Lung (tissue), 12 donors: ENCODE results near the gene TNNT1. TPM values are rescaled to one million over a fixed set of nuclear protein-coding genes. Genes with fewer than 3 reads are reported as not detected.
"Not testable (repeated sequence)": the region's sequence is repeated elsewhere in the genome, so short reads cannot be mapped to it uniquely, and the experiment has no call there.

Experiments used
- ATAC-seq: fragments of 200-7000 bp; cut with Tn5 transposase; one replicate; pipeline ENCODE4 v1.9.1; 2020; ENCODE audit warnings: moderate number of reproducible peaks; ENCODE audit not compliant: insufficient read depth, low FRiP score
- DNase-seq, 3 donors: peaks; one replicate each; pipeline ENCODE4 v3.0.0-alpha.2; 2013 to 2017
- H3K27ac ChIP-seq, 2 donors: one replicate each; pipeline ENCODE4 v1.5.1; 2013; ENCODE audit warnings: mild to moderate bottlenecking in 2 of 2, moderate library complexity in 2 of 2, control low read depth in 1 of 2, inconsistent platforms in 1 of 2, low read depth in 1 of 2, low read length in 1 of 2
- H3K27me3 ChIP-seq, 3 donors: one replicate each; pipeline ENCODE4 v1.5.1; 2013; ENCODE audit warnings: low read length in 2 of 3; ENCODE audit not compliant: control insufficient read depth in 3 of 3, insufficient read depth in 3 of 3
- H3K36me3 ChIP-seq, 4 donors: one replicate each; pipeline ENCODE4 v1.5.1; 2013; ENCODE audit warnings: low read length in 4 of 4, mild to moderate bottlenecking in 1 of 4, moderate library complexity in 1 of 4; ENCODE audit not compliant: control insufficient read depth in 4 of 4, insufficient read depth in 4 of 4
- H3K4me1 ChIP-seq, 5 donors: one replicate each; pipeline ENCODE4 v1.5.1; 2013; ENCODE audit warnings: low read length in 5 of 5, mild to moderate bottlenecking in 2 of 5, moderate library complexity in 1 of 5; ENCODE audit not compliant: control insufficient read depth in 5 of 5, insufficient read depth in 5 of 5
- H3K4me3 ChIP-seq: one replicate; pipeline ENCODE4 v1.5.1; 2013; ENCODE audit warnings: mild to moderate bottlenecking, control low read depth, moderate library complexity
- H3K9ac ChIP-seq, 2 donors: one replicate each; pipeline ENCODE4 v1.5.1; 2013; ENCODE audit warnings: low read length in 2 of 2, control low read depth in 1 of 2; ENCODE audit not compliant: insufficient read depth in 1 of 2
- H3K9me3 ChIP-seq, 4 donors: one replicate each; pipeline ENCODE4 v1.5.1; 2013; ENCODE audit warnings: low read length in 3 of 4, mild to moderate bottlenecking in 1 of 4, moderate library complexity in 1 of 4; ENCODE audit not compliant: control insufficient read depth in 4 of 4, insufficient read depth in 3 of 4
- WGBS, 2 donors: extraction: QIAGEN DNeasy Blood & Tissue Kit; methylation state at CpG; one replicate each; pipeline ENCODE4 v1.1.7; 2013; 5-methylcytosine and 5-hydroxymethylcytosine counted together
- polyA plus RNA-seq, 2 donors: library from polyadenylated mRNA; stranded (reverse); fragments of 200-250 nt; gene quantifications; one replicate each; pipeline ENCODE4 v1.2.1, GENCODE V29; 2013
- total RNA-seq, 2 donors: library from RNA; depleted of rRNA in 1 of 2; stranded (reverse); fragments of >200 nt in 1 of 2; gene quantifications; one replicate each; pipeline ENCODE4 v1.2.1, GENCODE V29; 2014 to 2021
- TF ChIP-seq, protein P1 (sequence below): IDR thresholded peaks from 2 replicates; pipeline ENCODE4 v1.5.1; 2012; ENCODE audit warnings: mild to moderate bottlenecking; ENCODE audit errors: control extremely low read depth, extremely low read depth
- donor health status: control.
- donor health status: control.
- donor health status: Bipolar disorder and iron deficiency.
- donor health status: healthy.
- donor health status: DM: yes; HTN: yes; CAD: no.

The TNNT1 gene
- total and polyA plus RNA-seq, 4 donors: 1.2 to 5.2 (median 2.8) TPM

DNA sequence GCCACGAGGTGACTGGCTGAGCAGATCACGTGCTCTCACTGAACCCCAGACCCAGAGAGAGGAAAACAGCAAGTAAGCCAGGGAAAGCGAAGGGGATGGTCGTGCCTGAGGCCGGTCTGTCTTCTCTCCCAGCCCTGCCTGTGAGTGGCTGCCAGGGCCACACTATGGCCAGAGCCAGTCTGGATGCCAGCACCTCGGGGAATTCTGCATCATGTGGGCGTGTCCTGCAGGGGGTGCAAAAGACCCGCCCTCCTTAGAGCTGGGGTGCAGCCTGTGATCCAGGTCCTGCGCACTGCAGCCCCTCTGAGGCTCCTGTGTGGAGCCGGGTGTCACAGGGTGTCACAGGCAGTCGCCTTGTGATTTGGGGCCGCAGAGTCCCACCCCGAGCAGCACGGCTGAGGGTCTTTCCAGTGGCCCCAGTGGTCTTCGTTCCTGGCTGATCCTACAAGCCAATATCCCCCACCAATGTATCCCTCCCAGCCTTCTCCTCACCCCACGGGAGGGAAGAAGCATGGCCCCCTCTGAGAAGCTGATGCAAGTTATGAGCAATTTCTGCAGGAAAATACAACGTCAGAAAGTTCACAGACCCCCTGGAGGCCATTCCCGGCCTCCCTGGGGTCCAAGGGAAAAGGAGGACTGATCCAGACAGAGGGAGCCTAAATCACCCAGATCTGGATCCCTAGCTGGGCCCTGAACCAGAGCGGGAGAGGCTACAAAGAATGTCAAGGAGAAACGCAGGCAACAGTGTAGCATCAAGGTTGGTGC is 39.3 kb downstream of the TNNT1 start:
- Histone ChIP-seq H3K4me3 (no peak overlapping the region), H3K27ac (no peak overlapping the region), H3K9me3 (no peaks in the 10 kb centered on the region), H3K36me3 (peaks cover 0 to 28% (median 5%) of the 10 kb centered on the region in 4 donors), H3K9ac (no peak overlapping the region), H3K4me1 (peaks cover 2 to 14% (median 10%) of the 10 kb centered on the region in 5 donors), H3K27me3 (no peaks in the 10 kb centered on the region)
- WGBS, 2 donors: 89 to 96% methylated on average over 20 of the region's 20 CpGs
- TF ChIP-seq, protein P1, sequence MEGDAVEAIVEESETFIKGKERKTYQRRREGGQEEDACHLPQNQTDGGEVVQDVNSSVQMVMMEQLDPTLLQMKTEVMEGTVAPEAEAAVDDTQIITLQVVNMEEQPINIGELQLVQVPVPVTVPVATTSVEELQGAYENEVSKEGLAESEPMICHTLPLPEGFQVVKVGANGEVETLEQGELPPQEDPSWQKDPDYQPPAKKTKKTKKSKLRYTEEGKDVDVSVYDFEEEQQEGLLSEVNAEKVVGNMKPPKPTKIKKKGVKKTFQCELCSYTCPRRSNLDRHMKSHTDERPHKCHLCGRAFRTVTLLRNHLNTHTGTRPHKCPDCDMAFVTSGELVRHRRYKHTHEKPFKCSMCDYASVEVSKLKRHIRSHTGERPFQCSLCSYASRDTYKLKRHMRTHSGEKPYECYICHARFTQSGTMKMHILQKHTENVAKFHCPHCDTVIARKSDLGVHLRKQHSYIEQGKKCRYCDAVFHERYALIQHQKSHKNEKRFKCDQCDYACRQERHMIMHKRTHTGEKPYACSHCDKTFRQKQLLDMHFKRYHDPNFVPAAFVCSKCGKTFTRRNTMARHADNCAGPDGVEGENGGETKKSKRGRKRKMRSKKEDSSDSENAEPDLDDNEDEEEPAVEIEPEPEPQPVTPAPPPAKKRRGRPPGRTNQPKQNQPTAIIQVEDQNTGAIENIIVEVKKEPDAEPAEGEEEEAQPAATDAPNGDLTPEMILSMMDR: no peak
- DNase-seq (no peak), ATAC-seq (no peak)

DNA sequence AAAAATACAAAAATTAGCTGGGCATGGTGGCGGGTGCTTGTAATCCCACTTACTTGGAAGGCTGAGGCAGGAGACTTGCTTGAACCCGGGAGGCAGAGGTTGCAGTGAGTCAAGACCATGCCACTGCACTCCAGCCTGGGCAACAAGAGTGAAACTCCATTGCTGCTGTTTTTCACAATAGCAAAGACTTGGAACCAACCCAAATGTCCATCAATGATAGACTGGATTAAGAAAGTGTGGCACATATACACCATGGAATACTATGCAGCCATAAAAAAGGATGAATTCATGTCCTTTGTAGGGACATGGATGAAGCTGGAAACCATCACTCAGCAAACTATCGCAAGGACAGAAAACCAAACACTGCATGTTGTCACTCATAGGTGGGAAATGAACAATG is 41.8 kb downstream of the TNNT1 start:
- not testable (repeated sequence) for H3K27ac ChIP-seq, H3K9me3 ChIP-seq, DNase-seq, H3K4me1 ChIP-seq, H3K9ac ChIP-seq, ATAC-seq, H3K27me3 ChIP-seq, H3K4me3 ChIP-seq
- WGBS, 2 donors: 96% methylated on average over 3 of the region's 3 CpGs
- peaks cover under 1 to 29% (median 15%) of the 10 kb centered on the region in 4 donors for H3K36me3 ChIP-seq

DNA sequence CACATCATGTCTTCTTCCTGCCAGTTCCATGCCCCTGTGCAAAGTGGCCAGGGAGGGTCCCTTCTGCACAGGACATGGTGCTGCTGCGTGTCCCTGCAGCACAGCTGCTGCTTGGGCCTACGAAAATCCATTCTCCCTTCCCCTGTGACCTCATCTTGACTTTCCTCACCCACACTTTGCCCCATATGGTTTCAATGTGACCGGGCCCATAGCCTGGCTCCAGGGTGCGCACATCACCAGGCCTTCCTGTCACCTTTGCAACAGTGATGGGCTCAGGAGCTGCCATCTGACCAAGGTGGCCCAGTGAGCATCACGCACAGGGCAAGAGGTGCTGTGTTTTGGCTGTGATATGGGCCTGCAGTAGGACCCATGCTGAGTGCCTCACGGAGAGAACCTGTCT is 42.4 kb downstream of the TNNT1 start:
- no peaks in the 10 kb centered on the region for H3K27me3 ChIP-seq
- H3K9me3 ChIP-seq: peaks cover 0 to 4% (median under 1%) of the 10 kb centered on the region in 4 donors
- H3K9ac ChIP-seq: no peak overlapping the region
- H3K36me3 ChIP-seq: peaks cover 4 to 25% (median 18%) of the 10 kb centered on the region in 4 donors
- no peak overlapping the region for H3K27ac ChIP-seq
- DNase-seq (no peak), ATAC-seq (no peak)
- no peak overlapping the region for H3K4me3 ChIP-seq
- TF ChIP-seq, protein P1: no peak
- no peaks in the 10 kb centered on the region for H3K4me1 ChIP-seq
- 90 to 93% methylated on average over 6 of the region's 6 CpGs for WGBS, 2 donors

DNA sequence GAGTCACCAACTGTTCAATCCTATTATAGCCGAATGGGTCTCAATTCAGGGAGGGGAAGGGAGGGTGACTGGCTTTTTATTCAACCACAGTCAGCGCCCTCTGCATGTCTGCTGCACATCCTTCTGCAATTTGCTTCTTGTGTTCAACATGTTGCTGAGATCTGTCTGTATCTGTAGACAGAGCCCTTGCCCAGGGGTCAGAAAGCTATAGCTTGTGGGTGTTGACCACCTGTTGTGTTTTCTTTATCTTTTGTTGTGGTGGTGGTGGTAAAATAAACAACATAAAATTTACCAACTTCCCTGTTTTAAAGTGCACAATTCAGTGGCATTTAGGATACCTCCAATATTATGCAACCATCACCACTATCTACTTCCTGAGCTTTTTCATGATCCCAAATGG is 43.8 kb downstream of the TNNT1 start:
- TF ChIP-seq, protein P1: no peak
- DNase-seq (no peak), ATAC-seq (no peak)
- Histone ChIP-seq H3K9me3 (peaks cover 0 to 4% (median under 1%) of the 10 kb centered on the region in 4 donors), H3K4me3 (no peak overlapping the region), H3K27ac (no peak overlapping the region), H3K9ac (no peak overlapping the region), H3K36me3 (peaks cover 4 to 31% (median 18%) of the 10 kb centered on the region in 4 donors), H3K27me3 (no peaks in the 10 kb centered on the region), H3K4me1 (no peaks in the 10 kb centered on the region)
- WGBS, 2 donors: 81 to 92% methylated on average over 2 of the region's 2 CpGs
